Ishikawa (cell line): ENCODE measurements around the gene RBMS1.
A peak's percentile ranks its signal among the peaks of the same experiment; 100 is the strongest.

ENCODE experiments used
- CEBPB ChIP-seq: IDR thresholded peaks from 2 replicates; pipeline ENCODE4 v1.6.1; 2012
- CREB1 ChIP-seq: IDR thresholded peaks from 2 replicates; pipeline ENCODE4 v1.6.1; 2012; ENCODE audit warnings: low read depth
- EGR1 ChIP-seq: IDR thresholded peaks from 2 replicates; pipeline ENCODE4 v1.6.1; 2012
- EP300 ChIP-seq: IDR thresholded peaks from 2 replicates; pipeline ENCODE4 v1.6.1; 2012; ENCODE audit warnings: borderline replicate concordance
- FOXM1 ChIP-seq: IDR thresholded peaks from 2 replicates; pipeline ENCODE4 v1.6.1; 2012; ENCODE audit warnings: low read depth, borderline replicate concordance
- MAX ChIP-seq: IDR thresholded peaks from 2 replicates; pipeline ENCODE4 v1.6.1; 2012
- NFIC ChIP-seq: IDR thresholded peaks from 2 replicates; pipeline ENCODE4 v1.6.1; 2012
- RAD21 ChIP-seq: IDR thresholded peaks from 2 replicates; pipeline ENCODE4 v1.6.1; 2012; ENCODE audit warnings: low read depth
- REST ChIP-seq: IDR thresholded peaks from 2 replicates; pipeline ENCODE4 v1.6.1; 2012; ENCODE audit warnings: low read depth, mild to moderate bottlenecking
- TAF1 ChIP-seq: IDR thresholded peaks from 2 replicates; pipeline ENCODE4 v1.6.1; 2012; ENCODE audit warnings: low read depth, mild to moderate bottlenecking
- YY1 ChIP-seq: IDR thresholded peaks from 2 replicates; pipeline ENCODE4 v1.6.1; 2012; ENCODE audit warnings: low read depth
- TF ChIP-seq, protein P1 (sequence below): IDR thresholded peaks from 2 replicates; pipeline ENCODE4 v1.6.1; 2012

DNA sequence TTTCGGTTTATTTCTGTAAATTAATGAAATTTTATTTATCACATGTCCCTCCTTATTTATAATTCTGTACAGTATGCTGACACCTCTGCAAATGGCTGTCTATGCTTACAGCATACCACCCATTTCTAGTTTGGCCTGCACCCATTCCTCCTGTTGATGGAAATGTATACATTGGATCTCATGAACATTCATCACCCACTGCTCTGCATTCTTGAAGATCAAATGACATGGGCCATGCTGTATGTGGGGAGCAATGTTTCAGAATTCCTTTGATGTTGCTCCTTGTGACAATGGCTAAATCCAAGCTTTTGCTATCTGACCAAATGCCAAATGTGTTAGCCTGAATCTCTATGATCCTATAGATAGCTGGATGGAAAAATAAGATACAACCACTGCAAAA, 238.2 kb downstream of the RBMS1 start:
- TF ChIP-seq EP300 (peak; percentile 97), TAF1 (no peak), CEBPB (no peak; the same call in 1 of the 2 replicates), CREB1 (no peak), YY1 (peak; percentile 78; the same call in 1 of the 2 replicates), NFIC (peak; percentile 90), REST (no peak), MAX (peak; percentile 63), FOXM1 (peak; percentile 87), RAD21 (peak; percentile 4; the same call in 1 of the 2 replicates), EGR1 (no peak)
- TF ChIP-seq, protein P1, sequence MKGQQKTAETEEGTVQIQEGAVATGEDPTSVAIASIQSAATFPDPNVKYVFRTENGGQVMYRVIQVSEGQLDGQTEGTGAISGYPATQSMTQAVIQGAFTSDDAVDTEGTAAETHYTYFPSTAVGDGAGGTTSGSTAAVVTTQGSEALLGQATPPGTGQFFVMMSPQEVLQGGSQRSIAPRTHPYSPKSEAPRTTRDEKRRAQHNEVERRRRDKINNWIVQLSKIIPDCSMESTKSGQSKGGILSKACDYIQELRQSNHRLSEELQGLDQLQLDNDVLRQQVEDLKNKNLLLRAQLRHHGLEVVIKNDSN: no peak
